HG03460 (cell line): ENCODE measurements around the gene NCOA3.

Experiments
- ATAC-seq: cut with Tn5 transposase; IDR thresholded peaks from one replicate; pipeline ENCODE4 v1.9.1; 2021; ENCODE audit not compliant: unreplicated experiment

Gene NCOA3

GRCh38 chr20:47596003-47596571 is 94.4 kb downstream of the NCOA3 start:
- ATAC-seq = no peak

- no peak for ATAC-seq
These were observed 95.4 kb downstream of the NCOA3 start for GRCh38 chr20:47597090-47597489.

GRCh38 chr20:47598911-47599744 is 97.4 kb downstream of the NCOA3 start:
- ATAC-seq = no peak

GRCh38 chr20:47600967-47601547 is 99.4 kb downstream of the NCOA3 start:
- ATAC-seq = no peak

- ATAC-seq = no peak
These were observed 101.6 kb downstream of the NCOA3 start for GRCh38 chr20:47603260-47603659.

GRCh38 chr20:47605673-47606413 is 104.2 kb downstream of the NCOA3 start:
- ATAC-seq = no peak

GRCh38 chr20:47606414-47606982 is 104.8 kb downstream of the NCOA3 start:
- ATAC-seq = no peak

GRCh38 chr20:47606983-47607613 is 105.4 kb downstream of the NCOA3 start:
- no peak for ATAC-seq

GRCh38 chr20:47609001-47609400 is 107.3 kb downstream of the NCOA3 start:
- no peak for ATAC-seq

GRCh38 chr20:47610247-47610944 is 108.7 kb downstream of the NCOA3 start:
- ATAC-seq = peak; percentile 68

GRCh38 chr20:47610945-47611250 is 109.2 kb downstream of the NCOA3 start:
- ATAC-seq = no peak

- no peak for ATAC-seq
These were observed 110.1 kb downstream of the NCOA3 start for GRCh38 chr20:47611785-47612184.

GRCh38 chr20:47612670-47613069 is 111.0 kb downstream of the NCOA3 start:
- no peak for ATAC-seq

- ATAC-seq = no peak
These were observed 113.1 kb downstream of the NCOA3 start for GRCh38 chr20:47614703-47615309.

- no peak for ATAC-seq
These were observed 116.8 kb downstream of the NCOA3 start for GRCh38 chr20:47618479-47618878.

- ATAC-seq = no peak
These were observed 119.4 kb downstream of the NCOA3 start for GRCh38 chr20:47620808-47621805.

- ATAC-seq = no peak
These were observed 120.5 kb downstream of the NCOA3 start for GRCh38 chr20:47622118-47622665.

GRCh38 chr20:47623206-47623605 is 121.5 kb downstream of the NCOA3 start:
- ATAC-seq = no peak
